Stomach (tissue), 4 donors: ENCODE results near the gene NPIPB6.

Experiments
- CTCF ChIP-seq, 7 experiments: fragments of 450-650 bp in 4 of 7; fragments of 200-600 bp in 3 of 7; sonication (generic) in 3 of 7; IDR thresholded peaks; one replicate each; pipeline ENCODE4 v1.5.1; 2016 to 2019; ENCODE audit warnings: antibody characterized with exemption in 7 of 7, control low read depth in 2 of 7, mild to moderate bottlenecking in 1 of 7
- POLR2A ChIP-seq, 4 donors: fragments of 450-650 bp; IDR thresholded peaks; one replicate each; pipeline ENCODE4 v1.6.1; 2016; ENCODE audit warnings: antibody characterized with exemption in 4 of 4, control low read depth in 2 of 4, mild to moderate bottlenecking in 1 of 4, moderate library complexity in 1 of 4
- POLR2AphosphoS5 ChIP-seq, 3 donors: sonication (generic); formaldehyde crosslinking; IDR thresholded peaks; one replicate each; pipeline ENCODE4 v1.6.1; 2016; ENCODE audit warnings: antibody characterized with exemption in 3 of 3

DNA sequence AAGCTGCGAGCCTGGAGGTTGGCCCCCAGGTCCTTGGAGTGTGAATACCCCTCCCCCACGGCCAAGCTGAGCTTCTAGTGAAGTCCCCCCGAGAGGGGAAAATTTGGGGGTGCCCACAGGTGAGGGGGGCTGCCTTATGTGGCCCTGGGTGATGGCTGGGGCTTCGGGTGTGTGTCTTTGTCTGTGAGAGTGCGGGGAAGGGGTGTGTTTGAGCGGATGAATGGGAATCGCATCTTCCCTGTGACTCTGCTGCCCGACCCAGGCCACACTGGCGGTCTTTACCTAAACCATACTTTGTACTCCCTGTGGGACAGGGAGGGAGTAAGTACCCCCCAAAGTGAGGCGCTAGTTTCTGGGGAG, 69.7 kb downstream of the NPIPB6 start:
- no peak for TF ChIP-seq POLR2AphosphoS5 (IDR thresholded peaks at IDR 0.05)
- no peak for TF ChIP-seq POLR2A (IDR thresholded peaks at IDR 0.05)
- no peak for TF ChIP-seq CTCF (IDR thresholded peaks at IDR 0.05)
